ENCODE measurements around the gene ZBTB16.

Gene ZBTB16

GRCh38 chr11:114176321-114176720 lies 116.8 kb downstream of the ZBTB16 start:
- Mint-ChIP-seq H3K9me3 (no peaks in the 10 kb centered on the region), H3K4me3 (no peak overlapping the region), H3K27ac (no peak overlapping the region), H3K4me1 (ENCODE audit: low read depth) (peaks cover 67% of the 10 kb centered on the region), H3K36me3 (ENCODE audit: low read depth) (no peaks in the 10 kb centered on the region), H3K27me3 (no peaks in the 10 kb centered on the region)

GRCh38 chr11:114178656-114179055 lies 119.1 kb downstream of the ZBTB16 start:
- Mint-ChIP-seq H3K36me3 (ENCODE audit: low read depth) (no peaks in the 10 kb centered on the region), H3K27me3 (no peaks in the 10 kb centered on the region), H3K4me3 (no peak overlapping the region), H3K9me3 (no peaks in the 10 kb centered on the region), H3K27ac (no peak overlapping the region), H3K4me1 (ENCODE audit: low read depth) (peaks cover 67% of the 10 kb centered on the region)

GRCh38 chr11:114179234-114179941 lies 119.9 kb downstream of the ZBTB16 start:
- H3K27me3 Mint-ChIP-seq = no peaks in the 10 kb centered on the region
- no peaks in the 10 kb centered on the region for H3K36me3 Mint-ChIP-seq (ENCODE audit: low read depth)
- no peak overlapping the region for H3K4me3 Mint-ChIP-seq
- peaks cover 65% of the 10 kb centered on the region for H3K4me1 Mint-ChIP-seq (ENCODE audit: low read depth)
- no peaks in the 10 kb centered on the region for H3K9me3 Mint-ChIP-seq
- peak overlapping the region; percentile 15 for H3K27ac Mint-ChIP-seq

- no peaks in the 10 kb centered on the region for H3K9me3 Mint-ChIP-seq
- no peak overlapping the region for H3K4me3 Mint-ChIP-seq
- H3K27ac Mint-ChIP-seq = no peak overlapping the region
- H3K4me1 Mint-ChIP-seq (ENCODE audit: low read depth) = peaks cover 65% of the 10 kb centered on the region
- H3K36me3 Mint-ChIP-seq (ENCODE audit: low read depth) = no peaks in the 10 kb centered on the region
- no peaks in the 10 kb centered on the region for H3K27me3 Mint-ChIP-seq
Observed at GRCh38 chr11:114180301-114181055, 121.0 kb downstream of the ZBTB16 start.

GRCh38 chr11:114181195-114181594 lies 121.7 kb downstream of the ZBTB16 start:
- Mint-ChIP-seq H3K4me3 (no peak overlapping the region), H3K36me3 (ENCODE audit: low read depth) (no peaks in the 10 kb centered on the region), H3K27ac (no peak overlapping the region)

GRCh38 chr11:114181752-114182151 lies 122.2 kb downstream of the ZBTB16 start:
- Mint-ChIP-seq H3K9me3 (no peaks in the 10 kb centered on the region), H3K36me3 (ENCODE audit: low read depth) (no peaks in the 10 kb centered on the region), H3K27me3 (no peaks in the 10 kb centered on the region), H3K4me3 (no peak overlapping the region), H3K27ac (no peak overlapping the region), H3K4me1 (ENCODE audit: low read depth) (peaks cover 77% of the 10 kb centered on the region)

More at GRCh38 chr11:114181195-114181594, 121.7 kb downstream of the ZBTB16 start:
- Mint-ChIP-seq H3K27me3 (no peaks in the 10 kb centered on the region), H3K4me1 (ENCODE audit: low read depth) (peaks cover 72% of the 10 kb centered on the region), H3K9me3 (no peaks in the 10 kb centered on the region)

GRCh38 chr11:114182471-114183043 lies 123.0 kb downstream of the ZBTB16 start:
- peak overlapping the region; percentile 17 for H3K4me3 Mint-ChIP-seq
- peaks cover 85% of the 10 kb centered on the region for H3K4me1 Mint-ChIP-seq (ENCODE audit: low read depth)
- no peaks in the 10 kb centered on the region for H3K9me3 Mint-ChIP-seq
- no peaks in the 10 kb centered on the region for H3K36me3 Mint-ChIP-seq (ENCODE audit: low read depth)
- H3K27ac Mint-ChIP-seq = peak overlapping the region; percentile 93
- no peaks in the 10 kb centered on the region for H3K27me3 Mint-ChIP-seq

- H3K4me3 Mint-ChIP-seq = peak overlapping the region; percentile 17
- H3K27ac Mint-ChIP-seq = peak overlapping the region; percentile 93
- H3K27me3 Mint-ChIP-seq = no peaks in the 10 kb centered on the region
- peaks cover 90% of the 10 kb centered on the region for H3K4me1 Mint-ChIP-seq (ENCODE audit: low read depth)
- H3K36me3 Mint-ChIP-seq (ENCODE audit: low read depth) = no peaks in the 10 kb centered on the region
- H3K9me3 Mint-ChIP-seq = no peaks in the 10 kb centered on the region
Observed at GRCh38 chr11:114183044-114183511, 123.6 kb downstream of the ZBTB16 start.

- Mint-ChIP-seq H3K9me3 (peaks cover 5% of the 10 kb centered on the region), H3K27me3 (no peaks in the 10 kb centered on the region), H3K27ac (peak overlapping the region; percentile 36), H3K4me3 (no peak overlapping the region), H3K4me1 (ENCODE audit: low read depth) (peaks cover 78% of the 10 kb centered on the region), H3K36me3 (ENCODE audit: low read depth) (no peaks in the 10 kb centered on the region)
Observed at GRCh38 chr11:114185436-114185835, 125.9 kb downstream of the ZBTB16 start.

GRCh38 chr11:114187173-114187572 lies 127.7 kb downstream of the ZBTB16 start:
- H3K4me1 Mint-ChIP-seq (ENCODE audit: low read depth) = peaks cover 60% of the 10 kb centered on the region
- peaks cover 18% of the 10 kb centered on the region for H3K9me3 Mint-ChIP-seq
- no peaks in the 10 kb centered on the region for H3K27me3 Mint-ChIP-seq
- H3K36me3 Mint-ChIP-seq (ENCODE audit: low read depth) = peaks cover 5% of the 10 kb centered on the region
- no peak overlapping the region for H3K4me3 Mint-ChIP-seq
- peak overlapping the region; percentile 37 for H3K27ac Mint-ChIP-seq

- no peak overlapping the region for H3K27ac Mint-ChIP-seq
- H3K4me1 Mint-ChIP-seq (ENCODE audit: low read depth) = peaks cover 49% of the 10 kb centered on the region
- no peaks in the 10 kb centered on the region for H3K27me3 Mint-ChIP-seq
- H3K9me3 Mint-ChIP-seq = peaks cover 18% of the 10 kb centered on the region
- H3K36me3 Mint-ChIP-seq (ENCODE audit: low read depth) = peaks cover 5% of the 10 kb centered on the region
- no peak overlapping the region for H3K4me3 Mint-ChIP-seq
Observed at GRCh38 chr11:114188851-114189570, 129.5 kb downstream of the ZBTB16 start.

- Mint-ChIP-seq H3K4me3 (no peak overlapping the region), H3K27me3 (no peaks in the 10 kb centered on the region), H3K9me3 (peaks cover 18% of the 10 kb centered on the region), H3K4me1 (ENCODE audit: low read depth) (peaks cover 40% of the 10 kb centered on the region), H3K27ac (no peak overlapping the region), H3K36me3 (ENCODE audit: low read depth) (peaks cover 5% of the 10 kb centered on the region)
Observed at GRCh38 chr11:114190630-114191029, 131.1 kb downstream of the ZBTB16 start.

- Mint-ChIP-seq H3K4me1 (ENCODE audit: low read depth) (peaks cover 29% of the 10 kb centered on the region), H3K27me3 (no peaks in the 10 kb centered on the region), H3K27ac (no peak overlapping the region), H3K36me3 (ENCODE audit: low read depth) (peaks cover 5% of the 10 kb centered on the region), H3K4me3 (no peak overlapping the region), H3K9me3 (peaks cover 18% of the 10 kb centered on the region)
Observed at GRCh38 chr11:114191893-114192292, 132.4 kb downstream of the ZBTB16 start.

GRCh38 chr11:114192841-114193389 lies 133.4 kb downstream of the ZBTB16 start:
- H3K4me1 Mint-ChIP-seq (ENCODE audit: low read depth) = peaks cover 18% of the 10 kb centered on the region
- no peak overlapping the region for H3K27ac Mint-ChIP-seq
- peaks cover 18% of the 10 kb centered on the region for H3K9me3 Mint-ChIP-seq
- no peaks in the 10 kb centered on the region for H3K27me3 Mint-ChIP-seq
- no peak overlapping the region for H3K4me3 Mint-ChIP-seq
- H3K36me3 Mint-ChIP-seq (ENCODE audit: low read depth) = peaks cover 5% of the 10 kb centered on the region

All from stimulated activated naive CD8-positive, alpha-beta T cell treated with anti-CD3 and anti-CD28 coated beads, Interleukin-15, Interleukin-2, amounts not matched to agents 100 ng/mL and 50 ng/mL, for 24 hours (primary cell).